HEK293T (cell line): Measurements from ENCODE around the gene TCFL5.

Experiments
- BHLHE40 ChIP-seq: fragments of 450-650 bp; IDR thresholded peaks from 2 replicates; pipeline ENCODE4 v1.6.1; 2016; ENCODE audit warnings: mild to moderate bottlenecking, moderate library complexity, borderline replicate concordance
- CTBP1 ChIP-seq: fragments of 450-650 bp; IDR thresholded peaks from 2 replicates; pipeline ENCODE4 v1.6.1; 2016; ENCODE audit warnings: borderline replicate concordance
- SP1 ChIP-seq: fragments of 450-650 bp; IDR thresholded peaks from 2 replicates; pipeline ENCODE4 v1.6.1; 2017
- ZNF384 ChIP-seq: fragments of 450-650 bp; IDR thresholded peaks from 2 replicates; pipeline ENCODE4 v1.6.1; 2016

GRCh38 chr20:62854121-62854520 is 7.5 kb downstream of the TCFL5 start:
- TF ChIP-seq SP1 (no peak), CTBP1 (no peak), BHLHE40 (no peak), ZNF384 (no peak)
